ENCODE measurements around the gene DIABLO.
"Not testable (repeated sequence)": the region's sequence is repeated elsewhere in the genome, so short reads cannot be mapped to it uniquely, and the experiment has no call there.

The DIABLO gene

DNA sequence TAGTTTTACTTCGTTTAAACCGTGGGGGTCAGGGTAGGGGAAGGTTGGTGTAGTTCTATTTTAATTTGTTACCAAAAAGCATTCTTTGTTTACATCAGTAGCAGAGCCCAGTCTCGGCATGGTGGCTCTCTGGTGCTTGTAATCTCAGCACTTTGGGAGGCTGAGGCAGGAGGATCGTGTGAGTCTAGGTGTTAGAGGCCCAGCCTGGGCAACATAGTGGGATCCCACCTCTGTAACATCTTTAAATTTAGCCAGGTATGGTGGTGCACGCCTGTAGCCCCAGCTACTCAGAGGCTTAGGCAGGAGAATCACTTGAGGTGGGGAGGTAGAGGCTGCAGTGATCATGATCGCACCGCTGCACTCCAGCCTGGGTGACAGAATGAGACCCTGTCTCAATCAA, 40.8 kb downstream of the DIABLO start:
- no peak overlapping the region for H2AK5ac ChIP-seq (ENCODE audit: low read length)
- H4K8ac ChIP-seq (ENCODE audit: low read depth, low read length), result no peak overlapping the region
- H3K27ac ChIP-seq (ENCODE audit: low read depth, low read length), result no peak overlapping the region
- H3K4me1 ChIP-seq (ENCODE audit: control insufficient read depth, low read depth, low read length), result no peaks in the 10 kb centered on the region
- H2BK15ac ChIP-seq (replicated peaks; ENCODE audit: low read depth), result no peak overlapping the region
- H2BK120ac ChIP-seq (ENCODE audit: low read depth, low read length), result no peak overlapping the region
- no peak overlapping the region for H2BK5ac ChIP-seq (ENCODE audit: low read length)
- H3K79me2 ChIP-seq (ENCODE audit: control insufficient read depth, insufficient read depth, low read length), result no peaks in the 10 kb centered on the region
- no peak for DNase-seq
- H3K27me3 ChIP-seq (ENCODE audit: insufficient read depth, low read length, poor library complexity), result peaks cover 3% of the 10 kb centered on the region
- no peaks in the 10 kb centered on the region for H3K36me3 ChIP-seq (ENCODE audit: control insufficient read depth, insufficient read depth, low read length)
- H3K4me2 ChIP-seq (ENCODE audit: low read length), result no peak overlapping the region
- H3K4ac ChIP-seq (ENCODE audit: low read depth, low read length), result no peak overlapping the region
- no peak overlapping the region for H3K23ac ChIP-seq (ENCODE audit: low read length)
- no peak overlapping the region for H4K5ac ChIP-seq (ENCODE audit: low read length)
- H3K4me3 ChIP-seq (ENCODE audit: low read length), result no peak overlapping the region
- WGBS (ENCODE audit: extremely low coverage, insufficient coverage, low lambda C conversion rate), result no CpG with 5 or more reads among the region's 7 CpGs
- H3K9ac ChIP-seq (ENCODE audit: low read length), result no peak overlapping the region
- no peak overlapping the region for H3K18ac ChIP-seq (ENCODE audit: low read length)
- no peaks in the 10 kb centered on the region for H3K79me1 ChIP-seq (ENCODE audit: low read length)
- H3K56ac ChIP-seq (ENCODE audit: low read length), result no peak overlapping the region

GRCh38 chr12:122184517-122184916, 41.3 kb downstream of the DIABLO start:
- H3K56ac ChIP-seq (ENCODE audit: low read length), result no peak overlapping the region
- no CpG with 5 or more reads among the region's 18 CpGs for WGBS (ENCODE audit: extremely low coverage, insufficient coverage, low lambda C conversion rate)
- no peak overlapping the region for H2AK5ac ChIP-seq (ENCODE audit: low read length)
- no peak overlapping the region for H4K8ac ChIP-seq (ENCODE audit: low read depth, low read length)
- no peak overlapping the region for H3K9ac ChIP-seq (ENCODE audit: low read length)
- no peaks in the 10 kb centered on the region for H3K36me3 ChIP-seq (ENCODE audit: control insufficient read depth, insufficient read depth, low read length)
- no peak overlapping the region for H3K4ac ChIP-seq (ENCODE audit: low read depth, low read length)
- H4K5ac ChIP-seq (ENCODE audit: low read length), result no peak overlapping the region
- H3K23ac ChIP-seq (ENCODE audit: low read length), result no peak overlapping the region
- no peak overlapping the region for H2BK15ac ChIP-seq (replicated peaks; ENCODE audit: low read depth)
- no peak for DNase-seq
- no peak overlapping the region for H3K27ac ChIP-seq (ENCODE audit: low read depth, low read length)
- H3K79me1 ChIP-seq (ENCODE audit: low read length), result no peaks in the 10 kb centered on the region
- peaks cover 3% of the 10 kb centered on the region for H3K27me3 ChIP-seq (ENCODE audit: insufficient read depth, low read length, poor library complexity)
- H3K18ac ChIP-seq (ENCODE audit: low read length), result no peak overlapping the region
- no peaks in the 10 kb centered on the region for H3K4me1 ChIP-seq (ENCODE audit: control insufficient read depth, low read depth, low read length)
- no peak overlapping the region for H3K4me2 ChIP-seq (ENCODE audit: low read length)
- H3K4me3 ChIP-seq (ENCODE audit: low read length), result no peak overlapping the region
- H2BK5ac ChIP-seq (ENCODE audit: low read length), result no peak overlapping the region
- H2BK120ac ChIP-seq (ENCODE audit: low read depth, low read length), result no peak overlapping the region
- H3K79me2 ChIP-seq (ENCODE audit: control insufficient read depth, insufficient read depth, low read length), result no peaks in the 10 kb centered on the region

- H3K4me2 ChIP-seq (ENCODE audit: low read length), result no peak overlapping the region
- no peaks in the 10 kb centered on the region for H3K36me3 ChIP-seq (ENCODE audit: control insufficient read depth, insufficient read depth, low read length)
- H3K4me3 ChIP-seq (ENCODE audit: low read length), result no peak overlapping the region
- H3K56ac ChIP-seq (ENCODE audit: low read length), result peak overlapping the region; percentile 73
- H2BK15ac ChIP-seq (replicated peaks; ENCODE audit: low read depth), result no peak overlapping the region
- H3K27me3 ChIP-seq (ENCODE audit: insufficient read depth, low read length, poor library complexity), result peaks cover 3% of the 10 kb centered on the region
- H3K4ac ChIP-seq (ENCODE audit: low read depth, low read length), result no peak overlapping the region
- H4K8ac ChIP-seq (ENCODE audit: low read depth, low read length), result no peak overlapping the region
- peak overlapping the region; percentile 54 for H3K18ac ChIP-seq (ENCODE audit: low read length)
- H3K27ac ChIP-seq (ENCODE audit: low read depth, low read length), result no peak overlapping the region
- no peak overlapping the region for H3K9ac ChIP-seq (ENCODE audit: low read length)
- no peak for DNase-seq
- no peak overlapping the region for H3K23ac ChIP-seq (ENCODE audit: low read length)
- no peaks in the 10 kb centered on the region for H3K79me2 ChIP-seq (ENCODE audit: control insufficient read depth, insufficient read depth, low read length)
- no peaks in the 10 kb centered on the region for H3K4me1 ChIP-seq (ENCODE audit: control insufficient read depth, low read depth, low read length)
- no peak overlapping the region for H4K5ac ChIP-seq (ENCODE audit: low read length)
- H3K79me1 ChIP-seq (ENCODE audit: low read length), result no peaks in the 10 kb centered on the region
- WGBS (ENCODE audit: extremely low coverage, insufficient coverage, low lambda C conversion rate), result no CpG with 5 or more reads among the region's 10 CpGs
- H2BK120ac ChIP-seq (ENCODE audit: low read depth, low read length), result no peak overlapping the region
- no peak overlapping the region for H2AK5ac ChIP-seq (ENCODE audit: low read length)
- no peak overlapping the region for H2BK5ac ChIP-seq (ENCODE audit: low read length)
These were observed 42.3 kb downstream of the DIABLO start for GRCh38 chr12:122183588-122183940.

DNA sequence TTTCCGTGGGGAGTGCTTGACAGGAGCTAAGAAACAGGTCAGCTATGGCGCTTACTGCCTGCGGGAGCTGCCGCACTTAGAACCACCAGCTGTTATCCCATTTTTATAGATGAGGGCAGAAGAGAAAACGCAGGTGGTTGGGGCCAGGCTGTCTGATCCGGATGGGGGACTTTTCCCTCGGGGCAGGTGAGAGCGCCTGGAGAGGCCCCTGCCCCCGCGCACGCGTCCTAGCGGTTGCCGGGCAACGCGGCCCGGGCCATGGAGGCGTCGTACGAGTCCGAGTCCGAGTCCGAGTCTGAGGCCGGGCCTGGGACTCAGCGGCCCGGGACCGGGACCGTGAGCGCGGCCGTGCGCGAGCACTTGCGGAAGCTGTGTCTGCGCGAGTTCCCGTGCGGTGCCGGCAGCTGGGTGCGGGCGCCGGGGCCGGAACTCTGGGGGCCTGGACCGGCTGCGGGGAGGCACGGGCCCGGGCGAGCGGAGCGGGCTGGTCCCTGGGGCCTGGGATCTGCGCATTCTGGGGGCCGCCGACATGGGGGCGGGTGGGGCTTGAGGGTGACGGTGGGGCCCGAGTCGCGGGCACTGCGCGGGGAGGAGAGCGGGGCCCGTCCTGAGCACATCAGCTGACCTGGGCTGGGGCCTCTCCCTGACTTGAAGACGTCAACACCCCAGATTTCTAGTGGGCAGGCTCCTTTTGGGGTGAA, 42.8 kb downstream of the DIABLO start, which contains the start of gene LRRC43:
Gene LRRC43 (plus strand): TSS at position 237 of the 701 bp plus-strand sequence. CDS start 22 bp downstream, at position 259.
- Histone ChIP-seq H2BK15ac (replicated peaks; ENCODE audit: low read depth) (no peak within 1 kb of the TSS), H2BK5ac (ENCODE audit: low read length) (no peak within 1 kb of the TSS), H3K9ac (ENCODE audit: low read length) (peak within 1 kb of the TSS; percentile 61), H3K4ac (ENCODE audit: low read depth, low read length) (no peak within 1 kb of the TSS), H3K18ac (ENCODE audit: low read length) (peak within 1 kb of the TSS; percentile 54), H2BK120ac (ENCODE audit: low read depth, low read length) (no peak within 1 kb of the TSS), H2AK5ac (ENCODE audit: low read length) (no peak within 1 kb of the TSS), H3K23ac (ENCODE audit: low read length) (no peak within 1 kb of the TSS), H3K27me3 (ENCODE audit: insufficient read depth, low read length, poor library complexity) (peaks cover 3% of the 10 kb centered on the region), H4K5ac (ENCODE audit: low read length) (no peak within 1 kb of the TSS), H3K56ac (ENCODE audit: low read length) (peak within 1 kb of the TSS; percentile 73), H4K8ac (ENCODE audit: low read depth, low read length) (no peak within 1 kb of the TSS), H3K4me1 (ENCODE audit: control insufficient read depth, low read depth, low read length) (no peaks in the 10 kb centered on the region), H3K79me2 (ENCODE audit: control insufficient read depth, insufficient read depth, low read length) (no peaks in the 10 kb centered on the region), H3K4me2 (ENCODE audit: low read length) (peak within 1 kb of the TSS; percentile 62), H3K4me3 (ENCODE audit: low read length) (peak within 1 kb of the TSS; percentile 41), H3K36me3 (ENCODE audit: control insufficient read depth, insufficient read depth, low read length) (no peaks in the 10 kb centered on the region), H3K27ac (ENCODE audit: low read depth, low read length) (no peak within 1 kb of the TSS), H3K79me1 (ENCODE audit: low read length) (no peaks in the 10 kb centered on the region)
- peak; percentile 55 for DNase-seq
- WGBS (ENCODE audit: extremely low coverage, insufficient coverage, low lambda C conversion rate), result no CpG with 5 or more reads among the region's 63 CpGs

DNA sequence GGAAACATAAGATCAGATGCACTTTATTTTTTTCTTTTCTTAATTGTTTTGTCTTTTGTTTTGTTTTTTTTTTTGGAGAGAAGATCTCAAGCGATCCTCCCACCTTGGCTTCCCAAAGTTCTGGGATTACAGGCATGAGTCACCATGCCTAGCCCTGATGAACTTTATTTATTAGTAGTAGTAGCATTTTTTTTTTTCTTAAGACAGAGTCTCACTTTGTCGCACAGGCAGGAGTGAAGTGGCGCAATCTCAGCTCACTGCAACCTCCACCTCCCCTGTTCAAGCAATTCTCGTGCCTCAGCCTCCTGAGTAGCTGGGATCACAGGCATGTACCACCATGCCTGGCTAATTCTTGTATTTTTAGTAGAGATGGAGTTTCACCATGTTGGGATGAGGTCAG, 49.4 kb downstream of the DIABLO start:
- not testable (repeated sequence) for H3K4me1 ChIP-seq (ENCODE audit: control insufficient read depth, low read depth, low read length); H3K4ac ChIP-seq (ENCODE audit: low read depth, low read length); H4K8ac ChIP-seq (ENCODE audit: low read depth, low read length); H4K5ac ChIP-seq (ENCODE audit: low read length); H3K79me2 ChIP-seq (ENCODE audit: control insufficient read depth, insufficient read depth, low read length); H2AK5ac ChIP-seq (ENCODE audit: low read length); H3K56ac ChIP-seq (ENCODE audit: low read length); H3K27ac ChIP-seq (ENCODE audit: low read depth, low read length); H3K4me3 ChIP-seq (ENCODE audit: low read length); DNase-seq; H2BK5ac ChIP-seq (ENCODE audit: low read length); H2BK15ac ChIP-seq (replicated peaks; ENCODE audit: low read depth); H2BK120ac ChIP-seq (ENCODE audit: low read depth, low read length); H3K4me2 ChIP-seq (ENCODE audit: low read length); H3K23ac ChIP-seq (ENCODE audit: low read length); H3K27me3 ChIP-seq (ENCODE audit: insufficient read depth, low read length, poor library complexity); H3K18ac ChIP-seq (ENCODE audit: low read length); H3K79me1 ChIP-seq (ENCODE audit: low read length); H3K36me3 ChIP-seq (ENCODE audit: control insufficient read depth, insufficient read depth, low read length); H3K9ac ChIP-seq (ENCODE audit: low read length)
- WGBS (ENCODE audit: extremely low coverage, insufficient coverage, low lambda C conversion rate), result no CpG with 5 or more reads among the region's 4 CpGs

Data from mesendoderm (in vitro differentiated cells).